Gastroesophageal sphincter (tissue), 3 donors: ENCODE measurements around the gene LENEP.

Source experiments
- POLR2AphosphoS5 ChIP-seq: sonication (generic); formaldehyde crosslinking; IDR thresholded peaks from one replicate; pipeline ENCODE4 v1.6.1; 2017; ENCODE audit warnings: antibody characterized with exemption
- TF ChIP-seq, protein P1 (sequence below), 4 experiments: fragments of 200-600 bp in 2 of 4; fragments of 450-650 bp in 2 of 4; sonication (generic) in 1 of 4; IDR thresholded peaks; one replicate each; pipeline ENCODE4 v1.5.1; 2017 to 2019; ENCODE audit warnings: antibody characterized with exemption in 4 of 4, mild to moderate bottlenecking in 2 of 4, moderate library complexity in 2 of 4

DNA sequence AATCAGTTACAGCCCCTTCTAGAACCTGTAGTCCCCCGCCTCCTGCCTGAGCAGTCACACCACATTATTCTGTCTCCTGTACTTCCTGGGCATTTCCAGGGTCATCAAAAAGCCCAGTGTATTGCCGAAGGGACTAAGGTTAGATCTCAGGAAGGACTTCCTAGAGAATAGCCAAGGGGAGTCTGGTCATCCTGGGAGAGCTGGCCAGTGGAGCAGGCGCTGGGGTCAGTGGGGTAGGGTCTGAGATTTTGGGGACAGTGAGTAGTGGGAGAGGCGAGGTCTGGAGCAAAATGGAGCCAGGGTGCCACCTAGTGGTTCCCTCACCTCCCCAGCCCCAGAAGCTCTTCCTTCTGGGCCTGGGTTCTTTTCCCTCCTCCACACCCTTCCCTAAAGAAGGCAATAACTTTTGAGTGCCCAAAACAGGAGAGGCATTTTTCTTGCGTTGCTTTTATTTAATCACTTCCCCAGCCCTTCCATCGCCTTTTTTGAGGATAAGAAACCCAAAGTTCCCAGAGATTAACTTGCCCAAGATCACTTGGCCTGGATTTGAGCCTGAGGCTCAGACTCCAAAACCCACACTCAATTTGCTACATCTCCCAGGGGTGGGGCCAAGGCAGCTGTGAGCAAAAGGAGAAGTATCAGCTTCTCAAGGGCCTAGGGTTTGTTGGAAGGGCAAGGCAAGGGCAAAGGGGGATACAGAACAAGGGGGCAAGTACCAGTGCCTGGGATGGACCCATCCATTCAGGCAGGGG is 49.6 kb upstream of the LENEP start:
- TF ChIP-seq, protein P1, sequence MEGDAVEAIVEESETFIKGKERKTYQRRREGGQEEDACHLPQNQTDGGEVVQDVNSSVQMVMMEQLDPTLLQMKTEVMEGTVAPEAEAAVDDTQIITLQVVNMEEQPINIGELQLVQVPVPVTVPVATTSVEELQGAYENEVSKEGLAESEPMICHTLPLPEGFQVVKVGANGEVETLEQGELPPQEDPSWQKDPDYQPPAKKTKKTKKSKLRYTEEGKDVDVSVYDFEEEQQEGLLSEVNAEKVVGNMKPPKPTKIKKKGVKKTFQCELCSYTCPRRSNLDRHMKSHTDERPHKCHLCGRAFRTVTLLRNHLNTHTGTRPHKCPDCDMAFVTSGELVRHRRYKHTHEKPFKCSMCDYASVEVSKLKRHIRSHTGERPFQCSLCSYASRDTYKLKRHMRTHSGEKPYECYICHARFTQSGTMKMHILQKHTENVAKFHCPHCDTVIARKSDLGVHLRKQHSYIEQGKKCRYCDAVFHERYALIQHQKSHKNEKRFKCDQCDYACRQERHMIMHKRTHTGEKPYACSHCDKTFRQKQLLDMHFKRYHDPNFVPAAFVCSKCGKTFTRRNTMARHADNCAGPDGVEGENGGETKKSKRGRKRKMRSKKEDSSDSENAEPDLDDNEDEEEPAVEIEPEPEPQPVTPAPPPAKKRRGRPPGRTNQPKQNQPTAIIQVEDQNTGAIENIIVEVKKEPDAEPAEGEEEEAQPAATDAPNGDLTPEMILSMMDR (IDR thresholded peaks at IDR 0.05), result peak in 3 of 4 experiments; percentile 53 to 77 (median 57)
- no peak for TF ChIP-seq POLR2AphosphoS5
